Nucleus accumbens (tissue), 56 donors: Measurements from ENCODE around the gene NFATC2.

Source experiments
- DNase-seq, 56 donors: peaks; one replicate each; lab custom pipeline; 2025; lab: John Stamatoyannopoulos, UW

NFATC2 gene

DNA sequence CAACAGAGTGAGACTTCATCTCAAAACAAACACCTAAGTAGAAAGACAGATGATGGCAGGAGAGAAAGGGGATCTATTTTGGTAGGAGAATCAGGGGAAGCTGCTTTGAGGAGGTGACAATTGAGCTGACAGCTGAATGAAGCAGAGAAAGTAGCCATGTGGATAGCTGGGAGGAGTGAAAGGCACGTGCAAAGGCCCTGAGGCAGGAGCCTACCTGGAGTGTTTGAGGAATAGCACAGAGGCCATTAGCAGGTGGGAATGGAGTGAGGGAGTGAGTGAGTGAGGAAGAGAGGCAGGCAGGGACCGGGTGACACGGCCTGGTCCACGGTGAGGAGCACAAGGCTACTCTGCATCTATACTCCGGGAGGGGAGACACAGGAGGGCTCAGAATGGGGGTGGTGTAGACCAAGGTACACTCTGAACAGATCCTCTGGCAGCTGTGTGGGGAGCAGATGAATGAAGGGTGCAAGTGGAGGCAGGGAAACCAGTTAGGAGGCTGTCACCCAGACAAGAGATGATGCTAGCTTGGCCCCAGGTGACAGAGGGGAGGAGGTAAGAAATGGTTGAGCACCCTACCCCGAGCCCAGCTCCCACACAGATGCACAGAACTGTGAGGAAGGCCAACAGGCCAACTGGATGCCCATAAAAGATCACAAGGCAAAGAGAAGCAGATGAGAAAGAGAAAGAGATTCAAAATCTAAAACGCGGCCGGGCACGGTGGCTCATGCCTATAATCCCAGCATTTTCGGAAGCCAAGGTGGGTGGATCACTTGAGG lies 43.6 kb downstream of the NFATC2 start:
- DNase-seq, result no peak

DNA sequence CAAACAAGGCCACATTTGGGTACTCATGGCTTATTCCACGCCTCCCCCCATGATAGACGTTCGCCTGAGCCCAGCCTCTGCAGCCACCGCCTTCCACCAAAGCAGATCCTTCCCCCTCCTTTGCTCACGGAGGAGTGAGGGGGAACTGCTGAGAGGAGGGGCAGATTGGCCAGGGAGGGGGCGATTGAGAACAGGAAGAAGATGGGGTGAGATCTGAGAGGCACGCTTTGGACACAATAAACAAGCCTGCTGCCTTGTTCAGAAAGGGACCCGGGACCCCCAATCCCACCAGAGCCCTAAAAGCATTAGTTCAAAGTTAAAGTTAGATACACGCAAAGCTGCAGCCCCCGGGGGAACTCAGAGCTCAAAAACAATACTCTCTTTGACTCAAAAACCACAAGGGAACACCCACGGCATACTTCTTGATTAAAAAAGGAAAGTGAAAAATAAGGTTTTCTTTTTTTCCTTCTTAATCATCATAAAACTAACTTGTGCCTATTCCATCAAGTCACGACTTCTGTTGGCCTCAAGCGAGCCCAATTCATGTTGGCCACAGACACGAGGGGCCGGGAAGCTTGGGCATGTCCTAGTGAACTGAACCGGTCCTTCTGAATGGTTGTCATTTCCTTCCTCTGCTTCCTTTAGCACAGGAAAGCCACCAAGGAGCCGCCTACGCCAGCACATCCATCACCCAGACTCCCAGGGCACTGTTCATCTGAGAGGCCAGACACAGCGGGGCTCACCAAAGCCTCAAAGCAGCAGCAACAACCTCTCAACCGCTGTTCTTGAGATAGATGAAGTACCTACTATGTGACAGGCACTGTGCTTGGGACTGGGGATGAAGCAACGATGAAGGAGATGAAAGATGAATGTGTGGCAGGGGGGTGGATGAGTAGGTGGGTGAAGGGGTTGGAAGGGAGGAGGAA lies 44.7 kb downstream of the NFATC2 start:
- DNase-seq, result peak in 13 of 56 donors; percentile 9 to 51 (median 29)

GRCh38 chr20:51496964-51497363 lies 45.6 kb downstream of the NFATC2 start:
- DNase-seq, result no peak

DNA sequence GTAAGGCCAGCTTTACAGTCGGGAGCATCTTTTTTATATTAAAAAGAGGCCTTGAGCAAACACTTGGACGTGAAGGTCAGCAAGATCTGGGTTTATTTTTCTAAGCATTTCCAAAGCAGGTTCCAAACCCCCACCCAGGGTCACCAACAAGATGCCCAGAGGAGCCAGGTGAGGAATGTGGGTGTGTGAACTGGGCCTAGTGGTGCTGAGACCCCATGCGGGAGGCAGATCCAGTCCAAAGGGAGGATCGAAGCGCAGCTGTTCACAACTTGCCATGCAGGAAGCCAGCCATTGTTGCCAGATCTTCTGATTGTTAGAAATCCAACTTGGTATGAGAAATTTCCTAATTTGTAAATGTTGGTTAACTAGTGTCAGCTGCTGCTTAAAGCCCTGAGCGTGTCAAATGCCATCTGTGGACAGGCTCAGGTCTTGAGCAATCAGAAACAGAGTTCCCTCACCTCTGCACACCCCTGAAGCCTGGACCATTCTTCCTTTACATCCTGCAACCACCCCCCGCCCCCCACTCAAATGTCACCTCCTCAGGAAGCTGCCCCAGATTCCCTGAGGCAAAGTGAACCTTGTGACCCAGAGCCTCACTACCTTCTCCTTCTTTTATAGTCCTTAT lies 46.5 kb downstream of the NFATC2 start:
- DNase-seq, result no peak

GRCh38 chr20:51495291-51495690 lies 47.2 kb downstream of the NFATC2 start:
- no peak for DNase-seq

- DNase-seq, result no peak
Observed at GRCh38 chr20:51494241-51495110, 48.0 kb downstream of the NFATC2 start.

DNA sequence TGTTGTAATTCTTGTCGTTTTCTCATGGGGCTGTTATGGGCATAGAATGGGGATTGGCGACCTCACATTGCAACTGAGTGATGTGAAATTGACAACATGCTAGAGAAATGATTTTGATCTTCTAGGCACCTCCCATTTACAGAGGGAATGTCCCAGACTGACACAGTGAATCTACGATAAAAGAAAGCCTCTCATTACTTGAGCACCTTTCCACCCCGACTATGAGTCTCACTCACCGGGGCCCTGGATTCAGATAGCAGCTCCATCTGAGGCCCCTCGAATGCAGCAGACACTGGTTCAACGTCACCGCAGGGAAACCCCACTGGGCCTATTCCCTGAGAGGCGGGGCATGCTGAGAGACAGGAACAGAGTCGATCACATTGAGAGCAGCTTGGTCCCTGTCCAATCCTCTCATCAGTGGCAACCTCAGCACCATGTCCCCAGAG lies 49.1 kb downstream of the NFATC2 start:
- no peak for DNase-seq

DNA sequence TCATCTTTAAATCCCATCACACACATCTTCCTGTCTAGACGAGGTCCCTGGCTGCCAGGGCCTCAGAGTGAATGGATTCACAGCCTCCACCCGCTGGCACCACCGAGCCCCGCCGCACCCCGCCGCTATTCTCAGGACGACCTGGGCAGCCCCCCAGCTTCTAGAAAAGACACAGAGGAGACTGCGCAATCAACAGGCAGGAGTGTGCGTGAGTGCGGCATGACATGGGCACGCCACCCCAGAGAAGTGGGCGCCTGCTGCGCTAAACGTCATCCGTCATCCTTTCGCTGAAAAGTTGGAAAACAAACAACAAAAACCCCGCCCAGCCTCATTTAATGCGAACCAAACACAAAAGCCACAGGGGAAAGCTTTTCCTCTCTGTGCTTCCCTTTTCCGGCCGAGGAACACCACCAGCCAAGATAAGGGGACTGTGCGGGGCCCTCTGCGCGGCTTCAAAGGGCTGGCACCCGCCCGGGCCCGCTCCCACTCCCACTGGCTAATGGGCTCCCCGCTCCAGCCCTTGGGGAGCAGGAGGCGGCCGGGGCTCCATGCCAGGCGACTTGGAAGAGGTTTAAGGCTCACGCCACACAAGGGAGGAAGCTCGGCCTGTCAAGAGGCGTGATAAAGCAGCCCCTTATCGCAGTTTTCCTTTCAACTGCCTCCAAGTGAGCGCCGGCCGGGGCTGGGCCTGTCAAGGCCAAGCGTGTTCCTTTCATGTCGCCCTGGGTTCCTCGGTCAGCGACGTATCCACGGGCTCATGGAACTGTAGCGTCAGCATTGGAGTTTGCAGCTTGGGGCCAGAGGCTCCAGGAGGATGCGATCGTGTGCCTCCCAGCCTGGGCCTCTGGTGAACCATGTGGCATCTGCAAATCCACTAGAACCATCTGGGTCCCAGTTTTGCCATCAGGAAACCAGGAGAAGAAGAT lies 50.1 kb downstream of the NFATC2 start:
- peak in 6 of 56 donors; percentile 7 to 51 (median 22) for DNase-seq

- DNase-seq, result no peak
Observed at GRCh38 chr20:51491393-51491792, 51.1 kb downstream of the NFATC2 start.

GRCh38 chr20:51490635-51491034 lies 51.9 kb downstream of the NFATC2 start:
- DNase-seq, result no peak

DNA sequence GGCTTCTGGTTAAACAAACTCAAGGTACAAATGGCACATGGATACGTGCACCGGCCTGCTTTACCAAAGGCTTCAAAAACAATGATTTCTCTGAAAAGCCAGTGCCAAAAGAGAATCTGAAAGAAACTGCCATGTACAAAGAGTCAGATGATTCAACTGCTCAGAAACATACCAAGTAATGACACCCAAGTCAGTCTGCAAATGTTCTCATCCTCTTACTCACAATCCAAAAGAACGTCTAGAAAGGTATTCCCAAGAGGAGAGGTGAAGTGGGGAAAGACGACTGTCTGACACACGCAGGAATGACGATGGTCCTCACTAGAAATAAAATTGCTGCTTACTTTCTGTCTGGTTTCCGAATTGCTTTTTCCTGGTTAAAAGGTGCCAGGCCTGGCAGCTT lies 52.9 kb downstream of the NFATC2 start:
- DNase-seq, result no peak

DNA sequence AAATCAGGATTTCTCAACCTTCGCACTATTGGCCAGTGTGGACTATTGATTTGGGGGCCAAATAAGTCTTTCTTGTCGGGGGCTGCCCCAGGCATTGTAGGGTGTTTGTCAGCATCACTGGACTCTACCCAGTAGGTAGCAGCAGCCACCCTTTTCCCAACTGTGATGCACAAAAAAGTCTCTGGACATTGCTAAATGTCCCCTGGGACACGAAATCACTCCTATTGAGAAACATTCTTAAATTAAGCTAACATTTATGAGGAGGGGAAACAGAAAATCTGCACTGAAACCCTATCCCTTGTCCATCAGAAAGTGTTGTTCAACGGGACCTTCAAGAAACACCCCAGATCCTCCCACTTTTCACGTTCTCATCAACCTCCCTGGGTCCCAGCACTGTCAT lies 54.2 kb downstream of the NFATC2 start:
- no peak for DNase-seq

DNA sequence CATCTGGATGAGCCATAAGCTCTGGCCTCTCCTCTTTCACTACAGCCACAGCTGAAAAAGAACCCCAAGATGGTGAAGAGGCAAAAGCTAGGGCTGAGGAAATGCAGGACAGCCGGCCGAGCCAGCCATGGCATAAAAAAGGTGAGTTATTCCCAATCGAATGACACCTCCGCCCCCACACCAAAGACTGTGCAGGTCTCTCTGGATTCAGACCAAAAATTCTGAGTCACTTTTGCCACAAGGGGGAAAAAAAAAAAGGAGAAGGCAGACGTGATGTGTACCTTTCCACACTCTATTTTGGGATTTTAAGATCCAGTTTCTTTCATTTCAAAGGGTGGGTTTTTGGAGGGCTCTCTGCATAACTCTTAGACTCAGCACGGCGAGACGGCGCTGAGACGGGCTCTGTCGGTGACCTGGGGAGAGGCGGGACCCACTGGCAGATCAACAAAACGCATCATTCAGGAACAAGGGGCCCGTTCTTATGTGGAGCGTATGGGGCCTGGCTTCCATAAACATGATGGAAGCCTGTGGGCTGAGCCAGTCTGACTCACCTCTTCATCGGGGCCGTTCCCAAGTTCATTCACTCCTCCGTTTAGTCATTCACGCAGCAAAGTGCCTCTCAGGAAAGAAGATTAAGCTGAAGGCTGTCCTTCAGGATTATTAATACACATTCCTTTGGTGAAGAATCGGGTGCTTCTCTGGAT lies 54.8 kb downstream of the NFATC2 start:
- peak in 4 of 56 donors; percentile 10 to 34 (median 28) for DNase-seq

DNA sequence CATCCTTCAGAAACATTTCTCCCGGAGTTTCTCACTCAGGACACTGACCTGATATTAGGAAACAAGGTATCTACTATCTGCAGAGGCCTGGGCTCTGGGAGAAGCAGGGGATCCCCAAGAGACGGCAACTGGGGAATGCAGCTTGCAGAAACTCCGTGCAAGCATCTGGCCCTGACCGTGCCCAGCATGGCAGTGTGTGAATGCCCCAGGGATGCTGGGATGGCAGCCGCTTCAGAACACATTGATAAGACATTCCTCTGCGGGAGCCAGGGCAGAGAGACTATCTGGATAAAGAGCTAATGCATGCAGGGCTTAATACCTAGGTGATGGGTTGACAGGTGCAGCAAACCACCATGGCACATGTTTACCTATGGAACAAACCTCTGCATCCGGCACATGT lies 55.4 kb downstream of the NFATC2 start:
- DNase-seq, result no peak

- DNase-seq, result no peak
Observed at GRCh38 chr20:51486197-51487005, 56.1 kb downstream of the NFATC2 start.

DNA sequence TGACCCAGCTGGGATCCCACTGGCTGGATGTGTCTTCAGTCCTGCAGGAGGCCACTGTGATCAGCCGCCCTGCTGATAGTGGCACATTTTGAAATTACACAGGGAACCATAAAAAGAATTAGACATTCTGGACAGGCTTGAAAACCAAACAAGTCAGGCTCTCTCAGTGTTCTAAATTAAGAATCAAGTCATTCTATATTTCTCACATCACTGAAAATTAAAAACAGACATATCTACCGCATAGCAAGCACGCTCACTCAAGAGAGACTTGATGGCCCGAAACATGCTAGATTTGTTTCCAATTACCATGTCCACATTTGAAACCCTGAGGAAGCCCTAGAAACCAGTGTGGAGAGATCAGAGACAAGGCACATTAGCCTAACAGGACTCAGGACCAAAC lies 57.7 kb downstream of the NFATC2 start:
- DNase-seq, result no peak

DNA sequence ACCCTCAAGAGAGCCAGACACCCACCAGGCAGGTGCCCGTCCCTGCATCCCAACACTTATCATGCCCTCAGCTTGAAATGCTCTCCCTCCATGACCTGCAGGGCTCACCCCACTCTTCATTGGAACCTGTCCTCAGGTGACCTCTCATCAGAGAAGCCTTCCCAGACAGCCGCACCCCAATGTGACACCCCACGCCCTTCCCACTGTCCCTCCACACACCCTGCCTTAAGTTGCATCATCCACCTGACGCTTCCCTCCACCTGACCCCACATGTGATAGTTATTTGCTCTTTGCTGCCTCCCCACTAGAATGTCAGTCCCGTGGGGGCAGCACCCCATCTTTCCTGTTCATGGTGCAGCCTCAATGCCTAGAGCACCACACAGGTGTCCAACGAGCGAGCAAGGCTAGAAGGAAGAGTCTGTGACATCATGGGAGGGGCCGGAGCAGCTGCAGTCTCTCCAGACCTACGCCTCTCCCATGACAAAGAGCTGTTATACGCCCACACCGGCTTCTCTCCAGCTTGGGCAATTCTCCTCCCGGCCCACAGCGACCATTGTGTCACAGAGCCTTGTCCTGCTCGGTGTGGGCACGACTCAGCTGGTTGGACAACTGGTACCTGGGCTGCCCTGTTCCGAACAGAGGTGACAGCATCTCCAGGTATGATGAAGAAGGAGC lies 58.2 kb downstream of the NFATC2 start:
- DNase-seq, result no peak
